DOHH2 (cell line): ENCODE results near the gene RAB11FIP5.

ENCODE experiments used
- EZH2phosphoT487 ChIP-seq: fragments of 200-600 bp; sonication (generic); IDR thresholded peaks from 2 replicates; pipeline ENCODE4 v1.6.1; 2017; ENCODE audit warnings: borderline replicate concordance, mild to moderate bottlenecking, antibody characterized with exemption, low read length, moderate library complexity, mixed read lengths
- TF ChIP-seq, protein P1 (sequence below): fragments of 200-600 bp; sonication (generic); IDR thresholded peaks from one replicate; pipeline ENCODE4 v1.5.1; 2014; ENCODE audit warnings: antibody characterized with exemption, mild to moderate bottlenecking, low read depth, low read length; ENCODE audit not compliant: poor library complexity, severe bottlenecking

DNA sequence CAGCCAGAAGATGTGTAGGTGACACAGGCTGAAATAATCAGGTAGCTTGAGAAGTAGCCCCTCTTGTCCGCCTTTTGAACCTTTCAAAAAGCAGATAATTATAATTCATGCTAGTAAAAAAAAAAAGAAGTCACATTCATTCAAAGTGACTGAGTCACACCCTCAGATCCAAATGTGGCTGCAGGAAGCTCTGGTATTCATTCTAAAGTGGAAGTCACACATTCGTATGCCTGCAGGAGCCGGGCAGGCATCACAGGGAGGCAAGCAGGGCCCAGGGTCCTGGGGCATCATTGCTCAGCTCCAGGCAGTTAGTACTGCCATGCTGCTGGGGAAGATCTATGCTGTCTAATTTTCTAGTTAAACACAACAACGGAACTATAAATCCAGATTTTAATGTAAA lies 21.7 kb upstream of the RAB11FIP5 start:
- TF ChIP-seq, protein P1, sequence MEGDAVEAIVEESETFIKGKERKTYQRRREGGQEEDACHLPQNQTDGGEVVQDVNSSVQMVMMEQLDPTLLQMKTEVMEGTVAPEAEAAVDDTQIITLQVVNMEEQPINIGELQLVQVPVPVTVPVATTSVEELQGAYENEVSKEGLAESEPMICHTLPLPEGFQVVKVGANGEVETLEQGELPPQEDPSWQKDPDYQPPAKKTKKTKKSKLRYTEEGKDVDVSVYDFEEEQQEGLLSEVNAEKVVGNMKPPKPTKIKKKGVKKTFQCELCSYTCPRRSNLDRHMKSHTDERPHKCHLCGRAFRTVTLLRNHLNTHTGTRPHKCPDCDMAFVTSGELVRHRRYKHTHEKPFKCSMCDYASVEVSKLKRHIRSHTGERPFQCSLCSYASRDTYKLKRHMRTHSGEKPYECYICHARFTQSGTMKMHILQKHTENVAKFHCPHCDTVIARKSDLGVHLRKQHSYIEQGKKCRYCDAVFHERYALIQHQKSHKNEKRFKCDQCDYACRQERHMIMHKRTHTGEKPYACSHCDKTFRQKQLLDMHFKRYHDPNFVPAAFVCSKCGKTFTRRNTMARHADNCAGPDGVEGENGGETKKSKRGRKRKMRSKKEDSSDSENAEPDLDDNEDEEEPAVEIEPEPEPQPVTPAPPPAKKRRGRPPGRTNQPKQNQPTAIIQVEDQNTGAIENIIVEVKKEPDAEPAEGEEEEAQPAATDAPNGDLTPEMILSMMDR = no peak
- TF ChIP-seq EZH2phosphoT487 = no peak
